Nephron progenitor cell (in vitro differentiated cells): ENCODE results near the gene DCST1.

Experiments
- DNase-seq: peaks from one replicate; pipeline ENCODE4 v3.0.0; 2021
- H3K27ac Mint-ChIP-seq: 2 replicates; pipeline ENCODE4 v1.8.0; 2021; ENCODE audit warnings: mild to moderate bottlenecking, moderate library complexity, mixed read lengths
- H3K27me3 Mint-ChIP-seq: 2 replicates; pipeline ENCODE4 v1.8.0; 2021; ENCODE audit warnings: mild to moderate bottlenecking, low read depth, mixed read lengths; ENCODE audit not compliant: poor library complexity
- H3K36me3 Mint-ChIP-seq: 2 replicates; pipeline ENCODE4 v1.8.0; 2021; ENCODE audit warnings: low read depth, mixed read lengths
- H3K4me1 Mint-ChIP-seq: 2 replicates; pipeline ENCODE4 v1.8.0; 2021; ENCODE audit warnings: mixed read lengths
- H3K4me3 Mint-ChIP-seq: 2 replicates; pipeline ENCODE4 v1.8.0; 2021; ENCODE audit warnings: mild to moderate bottlenecking, moderate library complexity, mixed read lengths
- H3K9me3 Mint-ChIP-seq: 2 replicates; pipeline ENCODE4 v1.8.0; 2021; ENCODE audit warnings: mild to moderate bottlenecking, moderate library complexity, mixed read lengths
- TF ChIP-seq, protein P1 (sequence below): fragments of 200-600 bp; sonication (generic); IDR thresholded peaks from 2 replicates; pipeline ENCODE4 v1.5.0; 2021; ENCODE audit warnings: antibody characterized with exemption

Gene DCST1

DNA sequence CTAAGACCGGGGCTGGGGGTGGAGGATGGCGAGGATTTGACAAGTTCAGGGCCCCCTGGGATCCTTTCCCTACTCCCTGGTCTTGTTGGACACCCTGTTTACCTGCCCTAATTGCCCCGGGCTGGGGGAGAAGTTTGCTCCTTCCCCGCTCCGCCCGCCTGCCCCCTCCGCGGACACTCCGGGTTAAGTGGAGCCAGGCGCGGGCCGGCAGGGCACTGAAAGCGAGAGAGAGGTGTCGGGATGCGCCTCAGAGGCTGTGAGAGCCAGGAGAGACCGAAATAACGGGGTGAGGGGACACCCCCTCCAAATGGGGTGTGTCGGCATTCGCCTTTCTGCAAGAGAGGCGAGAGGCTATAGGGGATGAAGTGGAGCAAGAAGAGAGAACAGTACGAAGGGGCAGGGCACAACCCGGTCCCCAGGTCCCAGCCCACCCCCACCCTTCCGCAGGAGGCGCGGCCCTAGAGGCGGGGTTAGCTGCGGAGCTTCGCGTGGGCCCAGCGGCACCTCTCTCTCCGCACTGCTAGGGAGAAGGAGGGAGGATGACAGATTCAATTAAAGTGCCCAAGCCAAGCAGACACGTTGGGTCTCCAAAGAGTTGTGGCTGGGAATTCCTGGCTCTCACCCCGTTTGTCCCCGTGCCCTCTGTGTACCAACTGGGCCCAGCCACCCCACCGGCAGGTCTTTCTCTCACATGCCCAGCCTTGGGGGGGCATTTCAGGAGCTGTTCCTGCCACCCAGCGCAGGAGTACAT lies 48.9 kb downstream of the DCST1 start:
- Mint-ChIP-seq H3K4me3 (peak overlapping the region; percentile 74), H3K27me3 (peaks cover 13% of the 10 kb centered on the region), H3K4me1 (peaks cover 59% of the 10 kb centered on the region), H3K27ac (peak overlapping the region; percentile 45), H3K9me3 (no peaks in the 10 kb centered on the region), H3K36me3 (peaks cover 4% of the 10 kb centered on the region)
- TF ChIP-seq, protein P1, sequence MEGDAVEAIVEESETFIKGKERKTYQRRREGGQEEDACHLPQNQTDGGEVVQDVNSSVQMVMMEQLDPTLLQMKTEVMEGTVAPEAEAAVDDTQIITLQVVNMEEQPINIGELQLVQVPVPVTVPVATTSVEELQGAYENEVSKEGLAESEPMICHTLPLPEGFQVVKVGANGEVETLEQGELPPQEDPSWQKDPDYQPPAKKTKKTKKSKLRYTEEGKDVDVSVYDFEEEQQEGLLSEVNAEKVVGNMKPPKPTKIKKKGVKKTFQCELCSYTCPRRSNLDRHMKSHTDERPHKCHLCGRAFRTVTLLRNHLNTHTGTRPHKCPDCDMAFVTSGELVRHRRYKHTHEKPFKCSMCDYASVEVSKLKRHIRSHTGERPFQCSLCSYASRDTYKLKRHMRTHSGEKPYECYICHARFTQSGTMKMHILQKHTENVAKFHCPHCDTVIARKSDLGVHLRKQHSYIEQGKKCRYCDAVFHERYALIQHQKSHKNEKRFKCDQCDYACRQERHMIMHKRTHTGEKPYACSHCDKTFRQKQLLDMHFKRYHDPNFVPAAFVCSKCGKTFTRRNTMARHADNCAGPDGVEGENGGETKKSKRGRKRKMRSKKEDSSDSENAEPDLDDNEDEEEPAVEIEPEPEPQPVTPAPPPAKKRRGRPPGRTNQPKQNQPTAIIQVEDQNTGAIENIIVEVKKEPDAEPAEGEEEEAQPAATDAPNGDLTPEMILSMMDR: no peak
- peak; percentile 48 for DNase-seq

DNA sequence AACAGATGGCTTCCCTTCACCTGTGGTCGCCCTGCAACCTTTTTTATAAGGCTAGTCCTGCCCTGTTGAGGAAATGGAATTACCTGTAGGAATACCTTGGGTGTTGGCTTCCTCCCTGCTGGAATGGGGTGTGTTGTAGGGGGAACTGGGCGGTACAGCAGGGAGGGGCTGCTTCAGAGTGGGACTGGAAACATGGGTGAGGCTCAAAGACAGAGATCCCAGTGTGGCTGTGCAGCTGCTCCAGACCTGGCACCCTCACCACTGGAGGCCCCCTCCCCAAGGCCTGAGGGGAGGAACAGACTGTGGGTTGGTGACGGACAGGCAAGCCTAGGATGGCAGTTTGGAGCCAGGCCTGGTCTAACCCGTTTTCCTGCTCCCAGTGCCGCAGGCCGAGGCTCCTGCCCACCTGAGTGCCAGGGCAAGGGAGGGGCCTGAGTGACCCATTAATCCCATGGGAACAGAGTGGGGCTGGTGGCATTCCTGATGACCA lies 49.5 kb downstream of the DCST1 start:
- Mint-ChIP-seq H3K4me3 (peak overlapping the region; percentile 58), H3K27ac (no peak overlapping the region), H3K27me3 (peaks cover 11% of the 10 kb centered on the region), H3K36me3 (peaks cover 9% of the 10 kb centered on the region), H3K9me3 (no peaks in the 10 kb centered on the region), H3K4me1 (peaks cover 58% of the 10 kb centered on the region)
- no peak for DNase-seq
- TF ChIP-seq, protein P1: no peak

DNA sequence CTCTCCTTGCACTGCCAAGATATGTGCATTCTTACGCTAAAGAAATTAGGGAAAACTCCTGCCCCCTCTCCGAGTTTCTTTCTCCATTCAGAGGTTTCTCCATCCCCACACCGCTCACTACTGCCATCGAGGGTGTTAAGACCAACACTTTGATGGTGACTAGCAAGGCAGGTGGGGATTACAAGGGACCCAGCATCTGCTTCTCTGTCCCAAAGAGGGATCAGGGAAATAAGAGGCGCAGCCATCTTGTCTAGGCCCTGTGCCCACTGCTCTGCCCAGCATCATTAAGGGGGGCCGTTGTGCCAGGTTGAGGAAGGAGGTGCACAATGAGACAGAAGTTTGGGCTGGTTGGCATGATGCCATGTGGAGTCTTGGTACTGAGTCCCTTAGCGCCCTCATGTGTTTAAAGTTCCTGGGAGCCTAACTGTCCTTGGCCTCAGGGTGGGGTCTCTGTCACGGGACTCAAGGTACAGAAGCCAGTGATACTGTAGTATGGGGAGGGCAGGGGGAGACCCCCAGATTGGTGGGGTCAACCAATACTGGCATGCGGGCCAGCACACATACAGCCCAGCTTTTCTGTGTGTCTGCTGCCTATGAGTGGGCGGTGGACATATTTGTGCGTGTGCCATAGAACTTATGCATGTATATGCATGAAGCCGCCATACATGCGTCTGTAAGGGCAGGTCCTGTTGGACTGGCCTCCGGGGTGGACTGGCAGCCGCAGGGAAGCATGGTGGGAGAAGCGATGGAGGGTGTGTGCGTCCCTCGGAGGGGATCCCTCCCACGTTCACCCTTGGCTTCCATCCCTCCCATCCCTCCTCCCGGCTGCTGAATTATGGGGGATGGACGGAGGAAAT lies 50.5 kb downstream of the DCST1 start:
- TF ChIP-seq, protein P1: no peak
- Mint-ChIP-seq H3K27me3 (peaks cover 11% of the 10 kb centered on the region), H3K36me3 (peaks cover 9% of the 10 kb centered on the region), H3K9me3 (no peaks in the 10 kb centered on the region), H3K4me3 (peak overlapping the region; percentile 95), H3K4me1 (peaks cover 54% of the 10 kb centered on the region), H3K27ac (peak overlapping the region; percentile 13)
- DNase-seq: no peak

DNA sequence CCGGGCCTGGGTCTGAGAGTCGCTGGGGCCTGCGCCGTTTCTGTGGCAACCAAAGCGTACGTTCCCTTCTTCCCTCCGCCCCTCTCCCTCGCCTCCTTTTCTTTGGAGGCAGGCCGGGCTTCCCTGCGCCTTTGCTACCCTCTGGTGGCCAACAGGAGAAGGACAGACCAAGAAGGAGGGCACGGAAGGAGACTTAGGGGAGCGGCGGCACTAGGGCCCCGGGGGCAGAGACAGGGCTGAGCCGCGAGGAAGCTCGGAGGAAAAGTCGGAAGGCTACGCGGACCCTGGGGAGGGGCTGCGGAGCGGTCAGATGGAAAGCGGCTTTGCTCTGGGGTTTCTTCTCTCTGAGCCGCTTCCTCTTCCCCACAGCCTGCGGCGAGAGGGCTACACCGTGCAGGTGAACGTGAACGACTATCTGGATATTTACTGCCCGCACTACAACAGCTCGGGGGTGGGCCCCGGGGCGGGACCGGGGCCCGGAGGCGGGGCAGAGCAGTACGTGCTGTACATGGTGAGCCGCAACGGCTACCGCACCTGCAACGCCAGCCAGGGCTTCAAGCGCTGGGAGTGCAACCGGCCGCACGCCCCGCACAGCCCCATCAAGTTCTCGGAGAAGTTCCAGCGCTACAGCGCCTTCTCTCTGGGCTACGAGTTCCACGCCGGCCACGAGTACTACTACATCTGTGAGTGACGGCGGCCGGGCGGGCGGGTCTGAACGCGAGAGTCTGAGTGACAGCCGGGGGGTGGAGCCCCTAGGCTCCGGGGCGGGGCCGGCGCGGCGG lies 51.3 kb downstream of the DCST1 start:
- H3K9me3 Mint-ChIP-seq: no peaks in the 10 kb centered on the region
- H3K27me3 Mint-ChIP-seq: peaks cover 11% of the 10 kb centered on the region
- peak overlapping the region; percentile 95 for H3K4me3 Mint-ChIP-seq
- peaks cover 49% of the 10 kb centered on the region for H3K4me1 Mint-ChIP-seq
- H3K27ac Mint-ChIP-seq: peak overlapping the region; percentile 99
- peaks cover 9% of the 10 kb centered on the region for H3K36me3 Mint-ChIP-seq
- TF ChIP-seq, protein P1: peak; percentile 89
- peak; percentile 93 for DNase-seq

DNA sequence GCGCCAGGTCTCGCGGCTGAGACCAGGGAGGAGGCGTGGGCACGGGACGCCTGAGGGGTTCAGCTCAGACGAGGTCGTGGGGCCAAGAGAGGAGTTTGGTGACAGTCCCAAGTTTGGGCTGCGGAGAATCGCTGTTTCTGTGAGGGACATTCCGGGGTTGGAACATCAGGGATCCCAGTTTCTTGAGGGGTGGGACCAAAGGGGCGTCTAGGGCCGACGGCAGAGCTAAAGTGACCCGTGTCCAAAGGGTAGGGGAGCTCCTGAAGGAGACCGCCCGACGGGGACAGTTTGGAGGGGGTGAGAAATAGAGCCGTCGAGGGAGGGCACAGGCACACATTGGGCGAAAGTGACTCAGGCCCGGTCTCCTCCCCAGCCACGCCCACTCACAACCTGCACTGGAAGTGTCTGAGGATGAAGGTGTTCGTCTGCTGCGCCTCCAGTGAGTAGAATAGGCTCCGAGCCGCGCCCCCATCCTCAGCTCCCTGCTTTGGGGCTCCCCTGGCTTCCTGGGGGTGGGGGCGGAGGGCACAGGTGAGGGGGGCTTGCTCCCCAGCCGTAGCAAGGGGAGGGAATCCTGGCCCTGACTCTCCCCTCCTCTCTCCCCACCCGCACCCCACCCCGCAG lies 52.0 kb downstream of the DCST1 start:
- DNase-seq: peak; percentile 45
- peaks cover 11% of the 10 kb centered on the region for H3K27me3 Mint-ChIP-seq
- peaks cover 9% of the 10 kb centered on the region for H3K36me3 Mint-ChIP-seq
- H3K9me3 Mint-ChIP-seq: no peaks in the 10 kb centered on the region
- TF ChIP-seq, protein P1: no peak
- peaks cover 49% of the 10 kb centered on the region for H3K4me1 Mint-ChIP-seq
- H3K27ac Mint-ChIP-seq: peak overlapping the region; percentile 99
- peak overlapping the region; percentile 95 for H3K4me3 Mint-ChIP-seq
